ENCODE measurements around the gene MCMBP. TPM values are rescaled to one million over a fixed set of nuclear protein-coding genes. Genes with fewer than 3 reads are reported as not detected.
"Not testable (repeated sequence)": the region's sequence is repeated elsewhere in the genome, so short reads cannot be mapped to it uniquely, and the experiment has no call there.

Gene MCMBP
- total and polyA plus RNA-seq, 2 donors (not counting 1 experiment from before 2014, with no cell fraction given): 27.1 to 36.0 TPM

GRCh38 chr10:119796039-119796438, 76.6 kb downstream of the MCMBP start:
- 100% methylated on average over 2 of the region's 6 CpGs for WGBS (ENCODE audit: insufficient coverage)
- ATAC-seq (ENCODE audit: low read depth): no peak
- Histone ChIP-seq H3K4me1 (ENCODE audit: control insufficient read depth in 2 of 2, insufficient read depth in 2 of 2, low read length in 2 of 2) (no peaks in the 10 kb centered on the region), H3K9ac (ENCODE audit: low read length) (no peak overlapping the region), H3K4me3 (ENCODE audit: control extremely low read depth in 1 of 5, extremely low read depth in 1 of 5, insufficient read depth in 1 of 5, low read depth in 2 of 5, low read length in 4 of 5) (no peak overlapping the region), H3K9me3 (ENCODE audit: control extremely low read depth in 1 of 3, control insufficient read depth in 2 of 3, insufficient read depth in 1 of 3, low read length in 2 of 3) (no peaks in the 10 kb centered on the region), H3K79me2 (ENCODE audit: control insufficient read depth, insufficient read depth, low read length) (no peaks in the 10 kb centered on the region), H3K4me2 (replicated peaks; ENCODE audit: low read depth, low read length, poor library complexity, severe bottlenecking) (no peak overlapping the region), H3K36me3 (replicated peaks in 1 of 2; ENCODE audit: control extremely low read depth in 1 of 2, control insufficient read depth in 1 of 2, extremely low read depth in 1 of 2, insufficient read depth in 2 of 2, low read length in 1 of 2) (peaks cover 0 to 28% of the 10 kb centered on the region in 2 experiments), H2AFZ (ENCODE audit: insufficient read depth, low read depth, low read length, poor library complexity, severe bottlenecking) (no peak overlapping the region), H3K27ac (ENCODE audit: low read length in 2 of 2) (no peak overlapping the region), H4K20me1 (ENCODE audit: control insufficient read depth, insufficient read depth, low read length, poor library complexity, severe bottlenecking) (no peaks in the 10 kb centered on the region), H3K27me3 (replicated peaks in 1 of 4; ENCODE audit: control extremely low read depth in 1 of 4, control insufficient read depth in 3 of 4, insufficient read depth in 4 of 4, low read length in 3 of 4) (no peaks in the 10 kb centered on the region)
- CTCF ChIA-PET: no interaction called here
- no peaks in the 10 kb centered on the region for H3K27me3 Mint-ChIP-seq
- TF ChIP-seq, protein P1, sequence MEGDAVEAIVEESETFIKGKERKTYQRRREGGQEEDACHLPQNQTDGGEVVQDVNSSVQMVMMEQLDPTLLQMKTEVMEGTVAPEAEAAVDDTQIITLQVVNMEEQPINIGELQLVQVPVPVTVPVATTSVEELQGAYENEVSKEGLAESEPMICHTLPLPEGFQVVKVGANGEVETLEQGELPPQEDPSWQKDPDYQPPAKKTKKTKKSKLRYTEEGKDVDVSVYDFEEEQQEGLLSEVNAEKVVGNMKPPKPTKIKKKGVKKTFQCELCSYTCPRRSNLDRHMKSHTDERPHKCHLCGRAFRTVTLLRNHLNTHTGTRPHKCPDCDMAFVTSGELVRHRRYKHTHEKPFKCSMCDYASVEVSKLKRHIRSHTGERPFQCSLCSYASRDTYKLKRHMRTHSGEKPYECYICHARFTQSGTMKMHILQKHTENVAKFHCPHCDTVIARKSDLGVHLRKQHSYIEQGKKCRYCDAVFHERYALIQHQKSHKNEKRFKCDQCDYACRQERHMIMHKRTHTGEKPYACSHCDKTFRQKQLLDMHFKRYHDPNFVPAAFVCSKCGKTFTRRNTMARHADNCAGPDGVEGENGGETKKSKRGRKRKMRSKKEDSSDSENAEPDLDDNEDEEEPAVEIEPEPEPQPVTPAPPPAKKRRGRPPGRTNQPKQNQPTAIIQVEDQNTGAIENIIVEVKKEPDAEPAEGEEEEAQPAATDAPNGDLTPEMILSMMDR (IDR thresholded peaks at IDR 0.05): no peak
- TF ChIP-seq EZH2 (IDR thresholded peaks at IDR 0.05; ENCODE audit: borderline replicate concordance, insufficient read depth, low read depth, low read length, poor library complexity, severe bottlenecking): no peak
- peaks cover 4% of the 10 kb centered on the region for H3K4me1 Mint-ChIP-seq
- no peaks in the 10 kb centered on the region for H3K9me3 Mint-ChIP-seq (ENCODE audit: insufficient read depth)
- no peak overlapping the region for H3K27ac Mint-ChIP-seq
- H3K4me3 Mint-ChIP-seq: no peak overlapping the region
- intact Hi-C loops (cut with micrococcal nuclease): no loop called here
- no peak for DNase-seq
- POLR2A ChIA-PET: no interaction called here

- H3K79me2 ChIP-seq (ENCODE audit: control insufficient read depth, insufficient read depth, low read length); H3K4me3 Mint-ChIP-seq; H3K4me1 ChIP-seq (ENCODE audit: control insufficient read depth in 2 of 2, insufficient read depth in 2 of 2, low read length in 2 of 2); H3K9me3 Mint-ChIP-seq (ENCODE audit: insufficient read depth); H4K20me1 ChIP-seq (ENCODE audit: control insufficient read depth, insufficient read depth, low read length, poor library complexity, severe bottlenecking); intact Hi-C loops (cut with micrococcal nuclease); H3K27me3 ChIP-seq (replicated peaks in 1 of 4; ENCODE audit: control extremely low read depth in 1 of 4, control insufficient read depth in 3 of 4, insufficient read depth in 4 of 4, low read length in 3 of 4); H3K27ac Mint-ChIP-seq; H3K27ac ChIP-seq (ENCODE audit: low read length in 2 of 2); H3K9me3 ChIP-seq (ENCODE audit: control extremely low read depth in 1 of 3, control insufficient read depth in 2 of 3, insufficient read depth in 1 of 3, low read length in 2 of 3); H3K9ac ChIP-seq (ENCODE audit: low read length); H3K4me3 ChIP-seq (ENCODE audit: control extremely low read depth in 1 of 5, extremely low read depth in 1 of 5, insufficient read depth in 1 of 5, low read depth in 2 of 5, low read length in 4 of 5); H3K27me3 Mint-ChIP-seq; POLR2A ChIA-PET; CTCF ChIA-PET; DNase-seq; H2AFZ ChIP-seq (ENCODE audit: insufficient read depth, low read depth, low read length, poor library complexity, severe bottlenecking); H3K4me2 ChIP-seq (replicated peaks; ENCODE audit: low read depth, low read length, poor library complexity, severe bottlenecking); ATAC-seq (ENCODE audit: low read depth); H3K4me1 Mint-ChIP-seq: not testable (repeated sequence)
- WGBS (ENCODE audit: insufficient coverage): 100% methylated on average over 6 of the region's 32 CpGs
- H3K36me3 ChIP-seq (replicated peaks in 1 of 2; ENCODE audit: control extremely low read depth in 1 of 2, control insufficient read depth in 1 of 2, extremely low read depth in 1 of 2, insufficient read depth in 2 of 2, low read length in 1 of 2): peaks cover 0 to 28% of the 10 kb centered on the region in 2 experiments
Measured at GRCh38 chr10:119795101-119795500, 77.5 kb downstream of the MCMBP start.

Data from B cell (primary cell).